GM18508 (cell line): ENCODE measurements around the gene AMBRA1.
"Not testable (repeated sequence)": the region's sequence is repeated elsewhere in the genome, so short reads cannot be mapped to it uniquely, and the experiment has no call there.

ENCODE experiments used
- ATAC-seq: cut with Tn5 transposase; IDR thresholded peaks from one replicate; pipeline ENCODE4 v1.9.1; 2021; ENCODE audit warnings: moderate number of reproducible peaks; ENCODE audit not compliant: insufficient read depth, unreplicated experiment

The AMBRA1 gene

DNA sequence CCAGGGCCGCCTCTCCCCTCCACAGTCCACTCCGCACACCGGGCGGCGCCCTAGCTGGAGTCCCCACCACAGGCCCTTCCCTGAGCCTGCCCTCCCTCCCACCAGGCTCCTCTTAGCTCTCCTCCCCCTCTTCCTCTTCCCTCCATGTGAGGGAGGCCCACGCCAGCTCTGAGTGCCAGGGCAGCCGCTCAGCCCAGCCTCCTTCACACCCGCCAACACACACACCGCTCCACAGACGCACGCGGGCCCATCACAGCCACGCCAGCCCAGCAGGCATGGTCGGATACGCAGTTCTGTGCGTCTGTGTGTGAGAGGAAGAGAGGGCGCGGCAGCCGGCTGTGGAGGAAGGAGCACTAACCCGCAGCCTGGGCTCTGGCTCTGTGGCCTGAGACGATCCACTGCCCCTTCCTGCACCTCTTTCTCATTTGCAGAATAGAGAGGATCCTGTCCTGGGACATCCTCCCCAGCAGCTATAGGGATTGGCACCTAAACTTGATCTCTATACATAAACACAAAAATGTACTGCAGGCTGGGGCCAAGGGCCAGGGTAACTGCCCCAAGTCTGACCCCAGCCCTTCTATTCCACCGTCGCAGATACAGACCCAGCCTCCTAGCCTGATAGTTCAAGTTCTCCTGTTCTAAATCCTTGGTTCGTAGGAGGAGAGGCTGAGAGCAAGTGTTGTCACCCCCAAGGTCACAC is 205.8 kb downstream of the AMBRA1 start:
- ATAC-seq, result no peak

DNA sequence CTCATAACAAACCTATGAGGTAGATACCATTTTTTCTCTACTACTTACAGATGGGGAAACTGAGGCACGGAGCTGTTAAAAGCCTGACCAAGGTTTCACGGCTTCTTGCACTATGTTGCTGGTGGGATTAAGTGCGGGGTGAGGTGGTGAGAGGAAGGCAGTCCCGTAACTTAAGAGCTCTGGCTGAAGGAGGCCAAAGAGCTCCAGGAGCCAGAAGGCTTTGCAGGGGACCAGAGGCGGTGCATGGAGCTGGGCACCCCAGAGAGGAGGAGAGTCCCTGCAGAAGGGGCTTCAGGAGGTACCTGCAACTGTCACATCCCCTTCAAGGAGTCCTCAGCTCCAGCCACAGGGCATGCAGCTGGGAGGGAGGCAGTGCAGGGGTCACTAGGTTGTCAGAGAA is 206.4 kb downstream of the AMBRA1 start:
- no peak for ATAC-seq

DNA sequence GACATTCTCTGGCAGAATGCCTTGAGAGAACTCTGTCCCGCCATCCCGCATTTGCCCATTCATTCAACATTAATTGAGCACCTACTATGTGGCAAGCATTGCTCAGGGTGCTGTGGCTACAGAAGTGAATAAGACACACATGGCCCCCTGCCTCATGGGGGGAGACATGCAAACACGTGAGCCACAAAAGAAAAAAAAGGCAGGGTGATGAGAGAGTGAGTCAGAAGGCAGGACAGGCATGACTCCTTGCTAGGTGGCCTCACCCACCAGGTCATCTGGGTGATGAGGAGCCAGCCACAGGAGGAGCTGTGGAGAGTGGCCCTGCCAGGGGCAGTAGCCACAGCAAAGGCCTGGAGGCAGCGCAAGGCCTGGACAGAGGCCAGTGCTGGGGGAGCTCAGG is 207.1 kb downstream of the AMBRA1 start:
- ATAC-seq, result no peak

DNA sequence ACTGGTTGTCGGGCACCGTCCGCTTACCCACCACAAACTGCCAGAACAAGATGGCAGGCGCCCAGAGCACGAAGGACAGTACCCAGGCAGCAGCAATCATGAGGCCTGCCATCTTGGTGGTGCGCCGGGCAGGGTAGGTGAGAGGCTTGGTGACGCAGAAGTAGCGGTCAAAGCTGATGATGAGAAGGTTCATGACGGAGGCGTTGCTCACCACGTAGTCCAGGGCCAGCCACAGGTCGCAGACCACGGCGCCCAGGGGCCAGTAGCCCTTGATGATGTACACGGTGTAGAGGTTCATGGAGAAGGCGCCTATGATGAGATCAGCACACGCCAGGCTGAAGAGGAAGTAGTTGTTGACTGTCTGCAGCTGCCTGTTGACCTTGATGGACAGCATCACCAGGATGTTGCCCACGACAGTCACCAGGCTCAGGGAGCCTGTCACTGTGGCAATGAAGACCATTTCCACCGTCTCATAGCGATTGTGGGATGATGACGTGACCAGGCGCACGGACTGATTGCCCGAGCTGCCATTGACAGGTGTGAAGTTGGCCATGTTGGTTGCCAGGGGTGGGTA is 207.7 kb downstream of the AMBRA1 start:
- ATAC-seq, result no peak

DNA sequence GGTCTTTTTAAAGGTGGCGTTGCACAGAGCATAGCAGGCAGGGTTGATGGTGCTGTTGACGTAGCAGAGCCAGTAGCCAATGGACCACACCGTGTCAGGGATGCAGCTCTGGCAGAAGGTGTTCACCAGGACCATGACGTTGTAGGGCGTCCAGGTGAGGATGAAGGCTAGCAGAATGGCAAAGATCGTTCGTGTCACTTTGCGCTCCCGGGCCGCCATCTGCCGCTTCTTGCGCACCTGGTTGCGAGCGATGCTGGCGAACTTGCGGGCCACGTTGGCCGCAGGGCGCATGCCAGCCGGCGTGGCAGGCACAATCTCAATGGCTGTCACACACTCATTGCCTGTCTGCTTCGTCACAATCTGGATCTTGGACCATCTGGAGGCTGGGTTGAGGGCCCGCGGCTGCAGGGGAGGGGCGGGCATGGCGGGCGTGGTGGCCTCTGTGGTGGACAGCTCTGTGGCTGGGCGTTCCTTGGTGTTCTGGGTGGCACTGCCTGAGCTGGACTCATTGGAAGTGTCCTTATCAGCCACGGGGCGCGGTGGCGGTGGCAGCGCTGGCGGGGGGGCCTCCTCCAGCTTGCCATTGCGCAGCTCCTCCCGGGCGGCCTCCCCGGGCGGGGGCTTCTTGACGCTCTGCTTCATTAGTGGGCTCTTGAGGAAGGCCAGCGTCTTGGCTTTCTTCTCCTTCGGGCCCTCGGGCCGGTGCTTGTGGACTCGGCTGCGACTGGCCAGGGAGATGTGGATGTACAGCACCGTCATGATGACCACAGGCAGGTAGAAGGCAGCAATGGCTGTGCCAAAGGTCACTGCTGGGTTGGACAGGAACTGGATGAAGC is 208.4 kb downstream of the AMBRA1 start:
- no peak for ATAC-seq

DNA sequence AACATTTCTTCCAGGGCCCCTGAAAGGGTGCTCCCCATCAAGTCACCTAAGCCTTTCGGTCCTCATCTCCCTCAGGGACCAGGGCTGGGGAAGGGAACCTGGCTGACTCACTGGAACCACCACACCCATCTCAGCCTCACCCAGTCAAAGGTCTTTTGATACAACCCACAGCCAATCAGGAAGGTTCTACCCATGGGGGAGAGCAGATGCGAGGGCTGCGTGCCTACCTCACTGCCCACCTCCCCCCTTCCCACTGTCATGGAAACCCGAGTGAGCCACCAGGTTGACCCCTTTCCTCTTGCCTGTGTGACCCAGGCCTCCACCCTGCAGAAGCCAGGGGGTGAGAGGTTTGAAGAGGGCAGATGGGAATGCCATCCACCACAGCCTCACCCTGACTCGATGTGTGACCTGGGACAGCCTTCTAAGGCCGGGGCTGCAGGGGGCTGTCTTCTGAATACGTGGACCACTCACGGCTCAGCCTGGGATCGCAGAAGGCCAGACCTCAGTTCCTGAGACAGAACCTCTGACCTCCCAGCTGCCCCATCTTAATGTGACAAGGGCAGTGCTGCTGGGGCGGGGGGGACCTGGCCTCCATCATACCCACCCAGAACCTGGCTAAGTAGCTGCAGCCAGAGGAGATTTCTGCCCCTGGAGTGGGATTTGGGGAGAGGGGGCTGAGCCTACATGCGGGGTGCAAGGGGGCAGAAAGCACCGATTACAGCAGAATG is 209.7 kb downstream of the AMBRA1 start:
- ATAC-seq, result no peak

DNA sequence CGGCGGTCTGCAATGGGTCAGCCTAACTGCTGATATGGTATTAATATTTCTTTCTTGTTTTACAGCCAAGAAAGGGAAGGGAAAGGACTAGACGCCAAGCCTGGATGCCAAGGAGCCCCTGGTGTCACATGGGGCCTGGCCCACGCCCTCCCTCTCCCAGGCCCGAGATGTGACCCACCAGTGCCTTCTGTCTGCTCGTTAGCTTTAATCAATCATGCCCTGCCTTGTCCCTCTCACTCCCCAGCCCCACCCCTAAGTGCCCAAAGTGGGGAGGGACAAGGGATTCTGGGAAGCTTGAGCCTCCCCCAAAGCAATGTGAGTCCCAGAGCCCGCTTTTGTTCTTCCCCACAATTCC is 210.4 kb downstream of the AMBRA1 start:
- no peak for ATAC-seq

DNA sequence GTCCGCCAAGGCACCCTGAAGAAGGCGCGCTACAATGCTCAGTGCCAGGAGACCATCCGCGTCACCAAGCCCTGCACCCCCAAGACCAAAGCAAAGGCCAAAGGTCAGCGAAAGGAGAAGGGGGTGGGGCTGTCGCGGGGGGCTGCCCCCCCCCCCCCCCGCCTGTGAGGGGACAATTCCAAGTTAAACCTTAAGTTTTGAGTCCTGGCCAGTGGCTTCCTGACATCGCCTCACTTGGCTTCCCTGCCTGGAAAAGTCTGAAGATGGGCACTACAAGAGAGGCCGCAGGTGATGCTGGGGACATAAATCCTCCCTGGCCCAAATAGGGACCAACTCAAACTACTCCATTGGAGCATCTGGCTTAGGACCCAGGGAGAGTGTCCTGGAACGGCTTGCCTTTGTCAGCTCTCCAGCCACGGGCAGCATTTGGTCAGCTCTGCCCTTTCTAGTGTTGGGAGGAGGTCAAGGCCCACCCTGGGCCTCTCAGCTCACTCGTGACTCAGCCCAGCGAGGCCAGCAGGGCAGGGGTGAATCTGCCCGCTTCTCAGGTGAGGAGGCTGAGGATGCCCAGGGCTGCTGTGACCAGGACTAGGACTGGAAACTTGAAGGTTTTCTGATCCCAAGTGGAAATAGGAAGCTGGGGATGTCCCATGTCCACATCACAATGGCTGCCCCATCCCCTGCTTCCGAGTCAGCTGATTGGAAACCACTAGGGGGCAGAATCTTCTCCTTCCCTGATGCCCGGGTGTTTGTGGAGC is 211.0 kb downstream of the AMBRA1 start:
- ATAC-seq, result no peak

DNA sequence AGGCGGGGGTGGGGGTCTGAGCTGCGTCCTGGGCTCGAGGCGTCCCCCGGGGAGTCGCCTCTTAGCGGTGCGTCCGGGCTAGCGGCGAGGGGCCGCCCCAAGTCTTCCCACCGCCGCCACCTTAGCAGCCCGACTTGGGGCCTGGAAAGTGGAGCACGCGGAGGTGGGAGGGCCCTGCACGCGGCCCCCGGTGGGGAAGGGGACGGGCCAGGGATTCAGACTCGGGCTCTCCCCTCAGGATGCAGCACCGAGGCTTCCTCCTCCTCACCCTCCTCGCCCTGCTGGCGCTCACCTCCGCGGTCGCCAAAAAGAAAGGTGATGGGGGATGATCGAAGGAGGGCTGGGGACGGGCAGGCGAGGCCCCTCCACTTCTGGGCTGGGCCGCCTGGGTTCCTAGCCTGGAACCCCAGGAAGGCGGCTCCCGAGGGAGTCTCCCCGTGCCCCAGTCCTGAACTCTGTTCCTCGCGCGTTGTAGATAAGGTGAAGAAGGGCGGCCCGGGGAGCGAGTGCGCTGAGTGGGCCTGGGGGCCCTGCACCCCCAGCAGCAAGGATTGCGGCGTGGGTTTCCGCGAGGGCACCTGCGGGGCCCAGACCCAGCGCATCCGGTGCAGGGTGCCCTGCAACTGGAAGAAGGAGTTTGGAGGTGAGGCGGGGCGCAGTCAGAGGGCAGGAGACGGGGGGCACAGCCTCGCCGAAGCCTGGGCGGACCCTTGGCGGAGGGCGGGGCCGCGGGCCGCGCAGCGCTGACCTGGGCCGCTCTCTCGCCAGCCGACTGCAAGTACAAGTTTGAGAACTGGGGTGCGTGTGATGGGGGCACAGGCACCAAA is 211.8 kb downstream of the AMBRA1 start:
- ATAC-seq, result no peak

DNA sequence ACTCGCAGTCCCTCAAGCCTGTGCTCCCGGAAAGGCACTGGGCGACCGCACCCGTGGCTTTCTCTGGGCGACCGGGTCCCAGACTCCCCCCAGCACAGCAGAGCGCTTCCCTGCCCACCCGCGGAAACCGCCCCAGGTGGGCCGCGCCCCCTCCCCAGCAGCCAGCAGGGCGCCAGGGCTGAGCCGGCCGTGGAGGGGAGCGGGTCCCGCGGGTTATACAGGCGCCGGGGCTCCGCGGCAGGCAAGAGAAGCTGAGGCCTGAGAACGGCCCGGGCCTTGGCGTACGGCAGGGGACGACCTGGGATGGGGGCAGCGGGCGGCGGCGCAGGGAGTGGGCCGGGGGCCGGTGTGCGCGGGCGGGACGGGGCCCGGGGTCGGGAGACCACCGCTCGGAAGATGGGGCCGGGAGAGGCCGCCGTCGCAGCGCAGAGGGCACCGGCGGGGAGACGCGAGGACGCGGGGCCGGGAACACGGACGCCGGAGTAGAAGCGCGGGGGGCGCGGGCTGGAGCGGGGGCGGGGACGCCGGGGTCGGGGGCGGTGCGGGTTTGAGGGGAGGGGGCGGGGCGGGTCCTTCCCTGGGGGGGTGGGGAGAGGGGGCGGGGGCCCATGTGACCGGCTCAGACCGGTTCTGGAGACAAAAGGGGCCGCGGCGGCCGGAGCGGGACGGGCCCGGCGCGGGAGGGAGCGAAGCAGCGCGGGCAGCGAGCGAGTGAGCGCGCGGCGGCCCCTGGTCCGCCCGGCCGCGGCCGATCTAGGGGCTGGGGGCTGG is 212.6 kb downstream of the AMBRA1 start, which contains the start of gene MDK:
Gene MDK, plus strand, starts transcription at position 622 of the 771 bp plus-strand sequence. CDS start 389 bp downstream, outside the sequence.
- no peak for ATAC-seq

DNA sequence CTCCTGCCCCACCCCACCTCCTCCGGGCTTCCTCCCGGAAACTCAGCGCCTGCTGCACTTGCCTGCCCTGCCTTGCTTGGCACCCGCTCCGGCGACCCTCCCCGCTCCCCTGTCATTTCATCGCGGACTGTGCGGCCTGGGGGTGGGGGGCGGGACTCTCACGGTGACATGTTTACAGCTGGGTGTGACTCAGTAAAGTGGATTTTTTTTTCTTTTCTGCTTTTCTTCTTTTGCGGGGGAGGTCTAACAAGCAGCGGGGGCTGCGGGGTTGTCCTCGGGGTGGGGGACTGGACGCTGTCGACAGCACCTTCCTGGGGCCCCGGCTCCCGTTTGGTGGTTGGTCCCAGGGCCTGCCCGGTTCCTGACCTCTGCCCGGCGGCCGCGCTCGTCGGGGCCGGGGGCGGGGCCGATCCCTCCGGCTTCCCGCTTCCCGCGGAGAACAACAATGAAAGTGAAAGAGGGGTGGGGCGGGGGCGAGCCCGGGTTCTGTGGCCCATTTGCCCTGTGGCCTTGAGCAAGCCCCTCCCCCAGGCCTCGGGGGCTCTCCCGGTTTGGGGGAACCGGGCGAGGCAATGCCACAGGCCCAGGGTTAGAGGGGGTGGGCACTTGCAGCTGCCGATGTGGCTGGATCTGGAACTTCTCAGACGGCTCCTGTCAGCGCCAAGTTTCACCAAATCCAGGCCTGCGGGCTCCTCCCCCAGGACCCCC is 213.3 kb downstream of the AMBRA1 start:
- ATAC-seq, result no peak

DNA sequence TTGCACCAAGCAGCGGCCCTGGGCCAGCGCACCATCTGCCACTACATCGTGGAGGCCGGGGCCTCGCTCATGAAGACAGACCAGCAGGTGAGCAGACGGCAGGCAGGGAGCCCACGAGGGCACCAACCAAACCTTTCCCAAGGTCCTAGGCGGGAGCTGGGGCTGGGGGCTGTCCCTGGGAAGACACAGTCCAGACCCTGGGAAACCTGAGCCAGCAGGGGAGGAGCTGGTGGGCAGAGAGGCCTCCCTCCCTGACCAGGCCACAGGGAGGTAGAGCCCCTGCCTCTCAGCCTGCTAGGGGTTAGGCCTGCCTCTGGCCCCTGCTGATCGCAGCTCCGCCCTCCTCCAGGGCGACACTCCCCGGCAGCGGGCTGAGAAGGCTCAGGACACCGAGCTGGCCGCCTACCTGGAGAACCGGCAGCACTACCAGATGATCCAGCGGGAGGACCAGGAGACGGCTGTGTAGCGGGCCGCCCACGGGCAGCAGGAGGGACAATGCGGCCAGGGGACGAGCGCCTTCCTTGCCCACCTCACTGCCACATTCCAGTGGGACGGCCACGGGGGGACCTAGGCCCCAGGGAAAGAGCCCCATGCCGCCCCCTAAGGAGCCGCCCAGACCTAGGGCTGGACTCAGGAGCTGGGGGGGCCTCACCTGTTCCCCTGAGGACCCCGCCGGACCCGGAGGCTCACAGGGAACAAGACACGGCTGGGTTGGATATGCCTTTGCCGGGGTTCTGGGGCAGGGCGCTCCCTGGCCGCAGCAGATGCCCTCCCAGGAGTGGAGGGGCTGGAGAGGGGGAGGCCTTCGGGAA is 214.1 kb downstream of the AMBRA1 start:
- not testable (repeated sequence) for ATAC-seq

DNA sequence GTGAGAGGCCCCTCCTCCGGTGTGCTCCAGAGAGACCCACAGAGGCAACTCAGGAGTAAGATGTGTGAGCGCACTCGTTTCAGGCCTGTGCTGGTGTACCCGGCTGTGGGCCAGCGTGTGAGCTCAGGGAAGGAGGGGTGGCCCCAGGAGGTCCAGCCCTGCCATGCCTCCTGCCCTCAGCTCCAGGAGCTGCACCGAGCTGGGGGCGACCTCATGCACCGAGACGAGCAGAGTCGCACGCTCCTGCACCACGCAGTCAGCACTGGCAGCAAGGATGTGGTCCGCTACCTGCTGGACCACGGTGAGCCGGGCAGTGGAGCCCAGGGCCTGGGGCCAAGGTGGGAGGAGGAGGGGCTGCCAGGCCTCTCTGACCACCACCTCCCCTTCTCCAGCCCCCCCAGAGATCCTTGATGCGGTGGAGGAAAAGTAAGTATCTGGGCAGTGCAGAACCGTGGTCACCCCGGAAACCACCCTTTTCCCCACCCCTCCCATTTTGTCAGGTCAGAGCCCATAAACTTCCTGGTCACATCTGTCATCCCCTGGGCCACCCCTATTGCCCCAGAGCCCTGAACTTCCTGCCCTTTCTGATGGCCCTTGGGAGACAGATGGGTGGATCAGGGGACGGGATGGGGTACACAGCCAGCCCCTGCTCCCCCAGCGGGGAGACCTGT is 214.9 kb downstream of the AMBRA1 start:
- ATAC-seq, result no peak

DNA sequence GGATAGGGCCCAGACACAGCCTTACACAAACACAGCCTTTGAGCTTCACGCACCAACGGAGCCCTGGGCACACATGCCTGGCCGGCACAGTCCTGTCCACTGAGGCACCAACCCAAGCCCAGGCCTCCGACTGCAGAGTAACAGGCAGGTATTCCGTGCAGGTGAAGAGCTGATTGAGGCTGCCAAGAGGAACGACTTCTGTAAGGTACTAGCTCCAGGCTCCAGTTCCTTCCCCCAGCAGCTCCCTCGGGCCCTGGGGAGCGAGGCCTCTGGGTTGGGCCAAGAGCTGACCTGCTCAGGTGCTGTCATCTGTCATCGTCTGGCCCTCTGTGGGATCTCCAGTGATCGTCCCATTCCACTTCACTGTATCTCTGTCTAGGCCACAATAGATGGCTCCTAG is 215.5 kb downstream of the AMBRA1 start:
- no peak for ATAC-seq

DNA sequence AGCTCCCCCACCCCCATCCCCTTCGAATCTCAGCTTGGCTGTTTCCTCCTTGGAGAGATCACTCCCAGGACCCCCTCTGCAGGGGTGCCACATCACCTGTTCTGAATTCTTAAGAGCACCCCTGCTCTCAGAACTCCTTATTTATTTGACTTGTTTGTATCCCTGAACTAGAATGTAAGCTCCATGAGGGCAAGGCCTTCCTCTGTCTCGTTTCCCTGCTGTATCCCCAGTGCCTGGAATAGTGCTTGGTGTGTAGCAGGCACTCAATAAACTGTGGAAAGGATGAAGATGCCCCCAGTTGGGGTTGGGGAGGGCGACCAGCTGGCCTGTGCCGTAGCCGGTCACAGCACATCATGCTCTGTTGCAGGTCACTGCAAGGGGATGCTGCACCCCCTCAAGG is 216.0 kb downstream of the AMBRA1 start:
- ATAC-seq, result no peak

DNA sequence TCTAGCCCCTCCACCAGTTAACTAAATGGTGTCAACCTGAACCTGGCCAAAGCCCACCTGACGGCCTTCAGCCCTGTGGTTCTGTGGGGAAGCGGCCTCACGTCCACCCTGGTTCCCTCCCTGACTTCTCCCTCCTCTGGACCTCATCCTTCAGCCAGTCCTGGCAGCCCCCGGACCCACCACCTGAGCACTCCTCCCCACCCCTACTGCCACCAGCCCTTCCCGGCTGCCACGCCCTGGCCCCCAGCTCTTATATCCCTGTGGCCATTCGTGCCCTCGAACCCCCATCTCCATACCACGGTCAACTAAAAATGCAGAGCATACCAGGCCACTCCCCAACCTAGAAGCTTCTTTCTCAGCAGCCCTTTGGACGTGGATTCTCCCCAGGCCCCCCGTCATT is 216.5 kb downstream of the AMBRA1 start:
- ATAC-seq, result no peak
